Muscle layer of colon (tissue), 2 donors: ENCODE data around the gene MAGEA4.

Experiments
- H3K27ac ChIP-seq: one replicate; pipeline ENCODE4 v1.7.0; 2013; ENCODE audit warnings: low read depth, mild to moderate bottlenecking, low read length, moderate library complexity
- H3K27me3 ChIP-seq, 2 donors: one replicate each; pipeline ENCODE4 v1.7.0; 2013; ENCODE audit warnings: low read length in 2 of 2, mild to moderate bottlenecking in 2 of 2; ENCODE audit not compliant: insufficient read depth in 2 of 2, control insufficient read depth in 1 of 2
- H3K36me3 ChIP-seq: one replicate; pipeline ENCODE4 v1.7.0; 2013; ENCODE audit warnings: mild to moderate bottlenecking, low read length; ENCODE audit not compliant: insufficient read depth
- H3K4me1 ChIP-seq: one replicate; pipeline ENCODE4 v1.7.0; 2013; ENCODE audit warnings: mild to moderate bottlenecking, low read length; ENCODE audit not compliant: insufficient read depth
- H3K4me3 ChIP-seq, 2 donors: one replicate each; pipeline ENCODE4 v1.7.0; 2013; ENCODE audit warnings: low read length in 2 of 2, low read depth in 1 of 2, mild to moderate bottlenecking in 1 of 2, moderate library complexity in 1 of 2
- H3K9ac ChIP-seq: one replicate; pipeline ENCODE4 v1.7.0; 2013; ENCODE audit warnings: low read length
- H3K9me3 ChIP-seq: one replicate; pipeline ENCODE4 v1.7.0; 2013; ENCODE audit warnings: mild to moderate bottlenecking, low read length
- donor health status: abdominal sarcoma.
- donor health status: Adenocarcinoma of cecum.

Gene MAGEA4, protein sequence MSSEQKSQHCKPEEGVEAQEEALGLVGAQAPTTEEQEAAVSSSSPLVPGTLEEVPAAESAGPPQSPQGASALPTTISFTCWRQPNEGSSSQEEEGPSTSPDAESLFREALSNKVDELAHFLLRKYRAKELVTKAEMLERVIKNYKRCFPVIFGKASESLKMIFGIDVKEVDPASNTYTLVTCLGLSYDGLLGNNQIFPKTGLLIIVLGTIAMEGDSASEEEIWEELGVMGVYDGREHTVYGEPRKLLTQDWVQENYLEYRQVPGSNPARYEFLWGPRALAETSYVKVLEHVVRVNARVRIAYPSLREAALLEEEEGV

GRCh38 chrX:151912780-151913179, at the start of gene MAGEA4:
Gene MAGEA4, plus strand, starts transcription at chrX:151912889. Its CDS starts 10,776 bp downstream, at chrX:151923665.
- Histone ChIP-seq H3K27ac (no peak within 1 kb of the TSS), H3K9ac (no peak within 1 kb of the TSS), H3K4me3 (no peak within 1 kb of the TSS), H3K4me1 (no peaks in the 10 kb centered on the region), H3K36me3 (no peaks in the 10 kb centered on the region), H3K9me3 (no peaks in the 10 kb centered on the region), H3K27me3 (no peaks in the 10 kb centered on the region)

DNA sequence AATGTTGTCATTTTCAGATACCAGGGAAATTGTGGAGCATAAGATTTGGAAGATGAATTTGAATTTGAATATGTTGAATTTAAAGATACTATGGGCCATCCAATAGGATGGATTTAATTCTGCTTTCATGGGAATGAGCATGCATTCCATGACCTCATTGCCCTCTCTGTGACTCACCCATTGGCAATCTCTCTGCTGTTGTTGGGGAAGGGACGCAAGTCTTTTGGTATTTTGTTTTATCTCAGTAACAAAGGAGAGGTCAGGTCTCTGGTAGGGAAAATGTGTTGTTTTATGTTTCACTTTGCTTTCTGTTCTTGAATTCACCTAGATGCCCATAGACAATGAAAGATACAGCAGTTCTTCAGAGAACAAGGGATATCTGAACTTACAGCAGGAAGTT, 42.1 kb upstream of the MAGEA4 start:
- H3K4me3 ChIP-seq, result no peak overlapping the region
- H3K36me3 ChIP-seq, result no peaks in the 10 kb centered on the region
- no peak overlapping the region for H3K27ac ChIP-seq
- H3K27me3 ChIP-seq, result no peaks in the 10 kb centered on the region
- H3K4me1 ChIP-seq, result no peaks in the 10 kb centered on the region
- H3K9ac ChIP-seq, result no peak overlapping the region
- no peaks in the 10 kb centered on the region for H3K9me3 ChIP-seq

GRCh38 chrX:151871244-151871643, 41.4 kb upstream of the MAGEA4 start:
- H3K4me1 ChIP-seq, result no peaks in the 10 kb centered on the region
- no peak overlapping the region for H3K27ac ChIP-seq
- no peak overlapping the region for H3K9ac ChIP-seq
- H3K36me3 ChIP-seq, result no peaks in the 10 kb centered on the region
- H3K27me3 ChIP-seq, result no peaks in the 10 kb centered on the region
- H3K4me3 ChIP-seq, result no peak overlapping the region
- H3K9me3 ChIP-seq, result no peaks in the 10 kb centered on the region

GRCh38 chrX:151873096-151873495, 39.6 kb upstream of the MAGEA4 start:
- Histone ChIP-seq H3K36me3 (no peaks in the 10 kb centered on the region), H3K27ac (no peak overlapping the region), H3K9me3 (no peaks in the 10 kb centered on the region), H3K4me3 (no peak overlapping the region), H3K9ac (no peak overlapping the region), H3K27me3 (no peaks in the 10 kb centered on the region), H3K4me1 (no peaks in the 10 kb centered on the region)

- Histone ChIP-seq H3K9me3 (no peaks in the 10 kb centered on the region), H3K36me3 (no peaks in the 10 kb centered on the region), H3K9ac (no peak overlapping the region), H3K4me1 (no peaks in the 10 kb centered on the region), H3K27ac (no peak overlapping the region), H3K27me3 (no peaks in the 10 kb centered on the region), H3K4me3 (no peak overlapping the region)
Observed at GRCh38 chrX:151875270-151876026, 37.2 kb upstream of the MAGEA4 start.

DNA sequence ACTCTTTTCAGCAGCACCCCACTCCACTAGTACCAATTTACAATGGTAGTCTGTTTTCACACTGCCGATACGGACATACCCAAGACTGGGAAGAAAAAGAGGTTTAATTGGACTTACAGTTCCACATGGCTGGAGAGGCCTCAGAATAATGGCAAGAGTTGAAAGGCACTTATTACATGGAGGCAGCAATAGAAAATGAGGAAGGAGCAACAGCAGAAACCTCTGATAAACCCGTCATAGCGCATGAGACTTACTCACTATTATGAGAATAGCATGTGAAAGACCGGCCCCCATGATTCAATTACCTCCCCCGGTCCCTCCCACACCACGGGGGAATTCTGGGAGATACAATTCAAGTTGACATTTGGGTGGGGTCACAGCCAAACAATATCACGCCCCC, 34.1 kb upstream of the MAGEA4 start:
- no peak overlapping the region for H3K9ac ChIP-seq
- no peak overlapping the region for H3K27ac ChIP-seq
- H3K27me3 ChIP-seq, result no peaks in the 10 kb centered on the region
- no peaks in the 10 kb centered on the region for H3K36me3 ChIP-seq
- no peaks in the 10 kb centered on the region for H3K4me1 ChIP-seq
- H3K4me3 ChIP-seq, result no peak overlapping the region
- no peaks in the 10 kb centered on the region for H3K9me3 ChIP-seq

- Histone ChIP-seq H3K36me3 (no peaks in the 10 kb centered on the region), H3K27ac (no peak overlapping the region), H3K9ac (no peak overlapping the region), H3K4me3 (no peak overlapping the region), H3K4me1 (no peaks in the 10 kb centered on the region), H3K27me3 (no peaks in the 10 kb centered on the region), H3K9me3 (no peaks in the 10 kb centered on the region)
Observed at GRCh38 chrX:151879856-151880255, 32.8 kb upstream of the MAGEA4 start.

DNA sequence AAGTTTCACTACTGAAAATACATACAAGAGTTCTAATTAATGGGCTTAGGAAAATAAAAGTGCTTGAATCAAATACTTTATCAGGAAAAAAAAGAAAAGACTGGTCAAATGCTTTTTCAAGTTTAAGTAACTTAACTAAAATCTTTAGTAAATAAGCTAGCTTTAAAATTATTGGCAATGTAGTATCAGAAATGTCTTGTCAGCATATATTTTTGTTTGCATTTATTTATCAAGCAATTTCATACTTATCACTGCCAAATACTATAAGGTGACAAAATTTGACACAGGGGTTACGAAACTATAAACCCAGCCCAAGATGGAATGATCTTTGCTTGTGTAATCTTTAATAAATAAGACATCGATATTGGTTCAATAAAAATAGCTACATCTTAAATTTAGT, 31.8 kb upstream of the MAGEA4 start:
- Histone ChIP-seq H3K9me3 (no peaks in the 10 kb centered on the region), H3K9ac (no peak overlapping the region), H3K27ac (no peak overlapping the region), H3K27me3 (no peaks in the 10 kb centered on the region), H3K36me3 (no peaks in the 10 kb centered on the region), H3K4me1 (no peaks in the 10 kb centered on the region), H3K4me3 (no peak overlapping the region)

DNA sequence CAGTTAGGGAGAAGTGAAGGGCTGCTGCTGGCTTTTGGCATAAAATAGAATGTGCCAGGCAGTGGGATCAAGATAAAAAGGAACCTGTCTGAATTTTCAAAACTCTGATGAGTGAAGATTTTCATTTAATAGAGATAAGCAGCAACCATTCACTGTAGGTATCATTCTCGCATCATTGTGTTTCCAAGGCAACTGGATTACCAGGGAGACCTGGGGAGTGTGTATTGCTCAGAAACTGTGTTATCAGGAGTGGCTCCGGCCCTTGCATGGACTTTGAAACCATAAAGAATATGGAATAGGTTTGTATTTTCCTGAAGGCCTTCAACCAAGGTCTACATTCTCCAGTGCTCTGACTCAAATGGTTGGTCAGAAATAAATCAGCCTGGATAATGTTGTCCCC, 23.3 kb upstream of the MAGEA4 start:
- Histone ChIP-seq H3K36me3 (no peaks in the 10 kb centered on the region), H3K27me3 (no peaks in the 10 kb centered on the region), H3K4me3 (no peak overlapping the region), H3K9ac (no peak overlapping the region), H3K27ac (no peak overlapping the region), H3K4me1 (no peaks in the 10 kb centered on the region), H3K9me3 (no peaks in the 10 kb centered on the region)

- Histone ChIP-seq H3K4me1 (no peaks in the 10 kb centered on the region), H3K9me3 (no peaks in the 10 kb centered on the region), H3K27me3 (no peaks in the 10 kb centered on the region), H3K9ac (no peak overlapping the region), H3K27ac (no peak overlapping the region), H3K36me3 (no peaks in the 10 kb centered on the region), H3K4me3 (no peak overlapping the region)
Observed at GRCh38 chrX:151896734-151897474, 15.8 kb upstream of the MAGEA4 start.

DNA sequence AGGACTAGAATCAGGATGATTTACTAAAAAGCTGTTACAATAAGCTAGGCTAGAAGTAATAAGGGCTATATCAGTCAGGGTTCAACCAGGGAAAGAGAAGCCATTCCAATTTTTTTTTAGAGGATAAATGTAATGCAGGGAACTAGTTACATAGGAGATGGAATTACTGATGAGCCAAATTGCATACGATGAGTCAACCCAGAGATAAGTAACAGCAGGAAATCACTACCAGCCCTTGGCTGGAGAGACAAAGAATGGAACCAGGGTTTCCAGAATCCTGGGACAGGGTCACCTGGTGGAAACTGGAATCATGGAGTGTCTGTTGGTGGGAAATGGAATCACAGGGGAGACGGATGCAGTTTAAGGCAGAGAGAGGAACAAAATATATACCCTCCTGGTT, 13.1 kb upstream of the MAGEA4 start:
- H3K27me3 ChIP-seq, result no peaks in the 10 kb centered on the region
- H3K4me3 ChIP-seq, result no peak overlapping the region
- H3K36me3 ChIP-seq, result no peaks in the 10 kb centered on the region
- H3K9ac ChIP-seq, result no peak overlapping the region
- peaks cover 8% of the 10 kb centered on the region for H3K4me1 ChIP-seq
- no peak overlapping the region for H3K27ac ChIP-seq
- no peaks in the 10 kb centered on the region for H3K9me3 ChIP-seq
